OCI-LY1 (cell line): ENCODE results near the gene CLCN6.

Experiments used
- H2AFZ ChIP-seq: fragments of 200-600 bp; sonication (generic), shearing (Covaris generic); 2 replicates; pipeline ENCODE4 v1.6.0; 2014; ENCODE audit warnings: antibody characterized with exemption, mild to moderate bottlenecking, low read length
- H3F3A ChIP-seq: fragments of 200-600 bp; sonication (generic), shearing (Covaris generic); 2 replicates; pipeline ENCODE4 v1.6.0; 2014; ENCODE audit warnings: mild to moderate bottlenecking, antibody characterized with exemption, low read length, moderate library complexity; ENCODE audit not compliant: insufficient read depth
- H3K27ac ChIP-seq: fragments of 200-600 bp; sonication (generic); 2 replicates; pipeline ENCODE4 v1.5.1; 2014; ENCODE audit warnings: low read length, mixed run types, mild to moderate bottlenecking, low read depth; ENCODE audit not compliant: poor library complexity, severe bottlenecking
- H3K27me3 ChIP-seq: fragments of 200-600 bp; sonication (generic); 2 replicates; pipeline ENCODE4 v1.6.0; 2014; ENCODE audit warnings: antibody characterized with exemption, mild to moderate bottlenecking, low read length, moderate library complexity; ENCODE audit not compliant: insufficient read depth
- H3K36me3 ChIP-seq: fragments of 200-600 bp; sonication (generic); 2 replicates; pipeline ENCODE4 v1.6.1; 2014; ENCODE audit warnings: mild to moderate bottlenecking, antibody characterized with exemption, low read length, moderate library complexity, mixed read lengths; ENCODE audit not compliant: insufficient read depth
- H3K4me1 ChIP-seq: fragments of 200-600 bp; sonication (generic); 2 replicates; pipeline ENCODE4 v1.5.1; 2014; ENCODE audit warnings: mild to moderate bottlenecking, low read length, moderate library complexity; ENCODE audit not compliant: insufficient read depth, severe bottlenecking
- H3K4me2 ChIP-seq: fragments of 200-600 bp; sonication (generic), shearing (Covaris generic); 2 replicates; pipeline ENCODE4 v1.6.1; 2014; ENCODE audit warnings: low read length
- H3K4me3 ChIP-seq: fragments of 200-600 bp; sonication (generic); 2 replicates; pipeline ENCODE4 v1.5.1; 2014; ENCODE audit warnings: low read length, low read depth, mild to moderate bottlenecking, mixed read lengths; ENCODE audit not compliant: poor library complexity, severe bottlenecking
- H3K79me2 ChIP-seq: fragments of 200-600 bp; shearing (Covaris generic); 2 replicates; pipeline ENCODE4 v1.6.1; 2016; ENCODE audit warnings: mixed run types, low read length, mixed read lengths; ENCODE audit not compliant: insufficient read depth
- H3K9ac ChIP-seq: fragments of 200-600 bp; sonication (generic), shearing (Covaris generic); 2 replicates; pipeline ENCODE4 v1.6.1; 2014; ENCODE audit warnings: mild to moderate bottlenecking, low read length, mixed read lengths
- H3K9me2 ChIP-seq: fragments of 200-600 bp; sonication (generic), shearing (Covaris generic); 2 replicates; pipeline ENCODE4 v1.6.1; 2014; ENCODE audit warnings: low read depth, mild to moderate bottlenecking, low read length, mixed read lengths
- H3K9me3 ChIP-seq: fragments of 200-600 bp; shearing (Covaris generic); 2 replicates; pipeline ENCODE4 v1.6.1; 2014; ENCODE audit warnings: low read length, mixed read lengths
- H4K20me1 ChIP-seq: fragments of 200-600 bp; sonication (generic), shearing (Covaris generic); 2 replicates; pipeline ENCODE4 v1.6.0; 2016; ENCODE audit warnings: mild to moderate bottlenecking, low read length; ENCODE audit not compliant: insufficient read depth
- EZH2 ChIP-seq: fragments of 200-600 bp; sonication (generic), shearing (Covaris generic); IDR thresholded peaks from 2 replicates; pipeline ENCODE4 v1.8.0; 2017; ENCODE audit warnings: borderline replicate concordance, mixed run types, mild to moderate bottlenecking, antibody characterized with exemption, low read length, moderate library complexity, mixed read lengths
- TF ChIP-seq, protein P1 (sequence below): fragments of 200-600 bp; sonication (generic), shearing (Covaris generic); IDR thresholded peaks from 2 replicates; pipeline ENCODE4 v1.5.1; 2017; ENCODE audit warnings: mild to moderate bottlenecking, antibody characterized with exemption, low read length, moderate library complexity, mixed read lengths

CLCN6 gene

DNA sequence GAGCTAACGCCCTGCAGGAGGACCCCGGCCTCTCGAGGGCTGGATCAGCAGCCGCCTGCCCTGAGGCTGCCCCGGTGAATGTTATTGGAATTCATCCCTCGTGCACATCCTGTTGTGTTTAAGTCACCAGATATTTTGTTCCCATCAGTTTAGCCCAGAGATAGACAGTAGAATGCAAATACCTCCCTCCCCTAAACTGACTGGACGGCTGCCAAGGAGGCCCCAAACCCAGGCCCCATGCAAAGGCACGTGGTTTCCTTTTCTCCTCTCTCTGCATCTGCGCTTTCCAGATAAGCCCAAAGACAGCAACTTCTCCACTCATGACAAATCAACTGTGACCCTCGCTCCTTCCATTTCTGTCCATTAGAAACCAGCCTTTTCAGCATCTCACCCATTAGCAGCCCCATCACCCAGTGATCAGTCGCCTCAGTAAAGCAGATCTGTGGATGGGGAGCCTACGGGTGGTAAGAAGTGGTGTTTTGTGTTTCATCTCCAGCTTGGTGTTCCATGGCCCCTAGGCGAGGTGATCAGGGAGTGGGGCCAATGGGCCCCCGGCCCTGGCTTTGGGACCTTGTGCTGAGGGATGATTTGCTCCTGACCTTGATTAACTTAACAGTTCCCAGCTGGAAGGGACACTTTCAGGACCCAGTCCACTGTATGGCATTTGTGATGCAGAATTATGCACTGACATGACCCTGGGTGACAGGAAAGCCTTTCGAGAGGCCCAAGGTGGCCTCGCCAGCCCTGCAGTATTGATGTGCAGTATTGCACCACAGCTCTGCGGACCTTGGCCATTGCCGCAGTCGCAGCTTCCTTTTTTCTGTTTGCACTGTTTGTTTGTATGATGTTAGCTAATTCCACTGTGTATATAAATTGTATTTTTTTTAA is 36.4 kb downstream of the CLCN6 start:
- H3K4me3 ChIP-seq, result peak overlapping the region; percentile 21
- TF ChIP-seq, protein P1, sequence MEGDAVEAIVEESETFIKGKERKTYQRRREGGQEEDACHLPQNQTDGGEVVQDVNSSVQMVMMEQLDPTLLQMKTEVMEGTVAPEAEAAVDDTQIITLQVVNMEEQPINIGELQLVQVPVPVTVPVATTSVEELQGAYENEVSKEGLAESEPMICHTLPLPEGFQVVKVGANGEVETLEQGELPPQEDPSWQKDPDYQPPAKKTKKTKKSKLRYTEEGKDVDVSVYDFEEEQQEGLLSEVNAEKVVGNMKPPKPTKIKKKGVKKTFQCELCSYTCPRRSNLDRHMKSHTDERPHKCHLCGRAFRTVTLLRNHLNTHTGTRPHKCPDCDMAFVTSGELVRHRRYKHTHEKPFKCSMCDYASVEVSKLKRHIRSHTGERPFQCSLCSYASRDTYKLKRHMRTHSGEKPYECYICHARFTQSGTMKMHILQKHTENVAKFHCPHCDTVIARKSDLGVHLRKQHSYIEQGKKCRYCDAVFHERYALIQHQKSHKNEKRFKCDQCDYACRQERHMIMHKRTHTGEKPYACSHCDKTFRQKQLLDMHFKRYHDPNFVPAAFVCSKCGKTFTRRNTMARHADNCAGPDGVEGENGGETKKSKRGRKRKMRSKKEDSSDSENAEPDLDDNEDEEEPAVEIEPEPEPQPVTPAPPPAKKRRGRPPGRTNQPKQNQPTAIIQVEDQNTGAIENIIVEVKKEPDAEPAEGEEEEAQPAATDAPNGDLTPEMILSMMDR, result no peak
- TF ChIP-seq EZH2, result no peak

DNA sequence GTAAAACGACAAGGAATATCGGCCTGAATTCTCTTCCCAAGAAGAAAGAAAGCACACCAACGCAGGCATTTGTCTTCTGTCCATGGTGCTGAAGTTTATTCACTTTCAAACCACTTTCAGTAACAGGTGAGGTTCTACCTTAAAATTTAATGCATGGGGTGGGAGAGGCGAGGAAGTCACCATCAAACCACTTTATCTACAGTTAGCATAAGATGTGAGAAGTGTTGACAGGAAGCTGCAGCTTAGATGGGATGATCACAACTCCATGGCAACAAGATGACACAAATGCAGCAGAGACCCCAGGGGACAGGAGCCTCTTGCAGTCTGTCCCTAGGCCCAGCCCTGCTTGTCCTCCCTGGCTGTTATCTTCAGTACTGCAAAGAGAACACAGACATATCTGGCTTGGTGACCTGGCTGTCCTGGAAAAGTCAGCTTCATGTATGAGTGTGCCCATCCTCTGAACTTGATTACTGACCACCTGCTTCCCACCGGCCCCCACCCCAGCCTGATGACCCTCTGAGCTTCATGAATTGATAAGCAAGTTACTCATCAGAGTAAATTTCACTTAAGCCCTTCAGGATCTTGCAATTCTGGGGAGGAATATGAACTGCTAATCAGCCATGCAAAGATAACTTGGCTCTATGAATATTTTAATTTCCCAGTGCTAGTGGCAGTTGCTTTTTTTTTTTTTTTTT is 39.8 kb downstream of the CLCN6 start:
- Histone ChIP-seq H2AFZ (no peak overlapping the region), H3K4me2 (no peak overlapping the region), H3K9me2 (no peaks in the 10 kb centered on the region), H3K36me3 (peaks cover 37% of the 10 kb centered on the region), H3F3A (no peaks in the 10 kb centered on the region), H3K9ac (no peak overlapping the region), H3K27ac (no peak overlapping the region), H4K20me1 (no peaks in the 10 kb centered on the region), H3K4me3 (no peak overlapping the region), H3K4me1 (peaks cover 34% of the 10 kb centered on the region), H3K27me3 (no peaks in the 10 kb centered on the region), H3K79me2 (no peaks in the 10 kb centered on the region), H3K9me3 (no peaks in the 10 kb centered on the region)
- TF ChIP-seq EZH2, result no peak
- TF ChIP-seq, protein P1, result no peak

More for the DNA sequence above, 36.4 kb downstream of the CLCN6 start:
- Histone ChIP-seq H3K36me3 (peaks cover 67% of the 10 kb centered on the region), H3K9ac (no peak overlapping the region), H3K27me3 (no peaks in the 10 kb centered on the region), H3K4me1 (peaks cover 23% of the 10 kb centered on the region), H3K9me2 (no peaks in the 10 kb centered on the region), H2AFZ (no peak overlapping the region), H3K4me2 (peak overlapping the region; percentile 48), H3K79me2 (no peaks in the 10 kb centered on the region), H3F3A (no peaks in the 10 kb centered on the region), H4K20me1 (no peaks in the 10 kb centered on the region), H3K27ac (peak overlapping the region; percentile 56), H3K9me3 (no peaks in the 10 kb centered on the region)

DNA sequence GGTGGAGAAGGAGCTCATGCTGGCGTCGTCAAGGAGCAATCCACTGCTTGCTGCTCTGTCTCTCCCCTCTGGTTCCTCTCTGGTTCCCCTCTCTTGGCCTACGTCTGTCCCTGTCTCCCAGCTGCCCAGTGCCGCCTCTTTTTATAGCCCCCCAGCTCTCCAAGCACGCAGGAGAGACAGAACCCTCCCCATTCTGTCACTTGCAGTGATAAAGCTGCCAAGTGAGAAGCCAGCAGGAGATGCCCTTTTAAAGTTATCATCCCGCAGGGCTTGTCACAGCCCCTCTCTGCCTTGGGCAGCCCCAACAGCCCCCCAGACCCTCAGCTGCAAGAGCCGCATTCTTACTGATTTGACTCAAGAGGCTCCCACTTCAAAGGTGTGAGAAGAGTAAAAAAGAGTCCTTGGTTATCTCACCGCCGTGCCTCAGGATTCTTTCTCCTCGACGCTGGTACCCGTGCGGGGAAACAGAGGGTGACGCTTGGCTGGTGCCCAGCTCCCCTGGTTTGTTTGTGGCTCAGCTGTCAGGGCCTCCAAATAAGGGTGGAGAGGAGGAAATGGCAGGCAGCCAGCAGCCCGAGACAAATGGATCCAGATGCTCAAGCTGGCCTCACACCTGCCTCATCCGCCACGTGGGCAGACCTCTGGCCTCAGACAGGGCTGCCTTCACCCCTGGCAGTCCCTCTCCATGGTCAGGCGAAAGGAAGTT is 41.8 kb downstream of the CLCN6 start, which contains the start of gene NPPA:
NPPA (minus strand) TSS at position 117 of the 706 bp plus-strand sequence; CDS start at position 18, 99 bp downstream.
- no peaks in the 10 kb centered on the region for H3K79me2 ChIP-seq
- peaks cover 23% of the 10 kb centered on the region for H3K4me1 ChIP-seq
- no peaks in the 10 kb centered on the region for H3K9me3 ChIP-seq
- H3F3A ChIP-seq, result no peaks in the 10 kb centered on the region
- no peaks in the 10 kb centered on the region for H4K20me1 ChIP-seq
- TF ChIP-seq EZH2, result no peak
- TF ChIP-seq, protein P1, result no peak
- H3K4me3 ChIP-seq, result no peak within 1 kb of the TSS
- no peak within 1 kb of the TSS for H2AFZ ChIP-seq
- no peaks in the 10 kb centered on the region for H3K9me2 ChIP-seq
- no peak within 1 kb of the TSS for H3K4me2 ChIP-seq
- no peaks in the 10 kb centered on the region; the same call in 1 of the 2 replicates for H3K27me3 ChIP-seq
- H3K27ac ChIP-seq, result no peak within 1 kb of the TSS
- H3K9ac ChIP-seq, result no peak within 1 kb of the TSS
- H3K36me3 ChIP-seq, result peaks cover 26% of the 10 kb centered on the region
